Fibroblast of skin of left biceps (primary cell): ENCODE measurements around the gene PDE2A.

Experiments
- DNase-seq, 2 experiments: peaks; one replicate each; pipeline ENCODE4 v3.0.0-alpha.2; 2013; ENCODE audit warnings: low read depth in 2 of 2

PDE2A gene

GRCh38 chr11:72684236-72684912 lies 10.2 kb upstream of the PDE2A start:
- no peak for DNase-seq

GRCh38 chr11:72683782-72684200 lies 9.6 kb upstream of the PDE2A start:
- DNase-seq: no peak

- no peak for DNase-seq
These were observed 8.6 kb upstream of the PDE2A start for GRCh38 chr11:72682858-72683243.

GRCh38 chr11:72682238-72682857 lies 8.1 kb upstream of the PDE2A start:
- no peak for DNase-seq

- no peak for DNase-seq
These were observed 7.3 kb upstream of the PDE2A start for GRCh38 chr11:72681226-72682153.

GRCh38 chr11:72680624-72681158 lies 6.5 kb upstream of the PDE2A start:
- DNase-seq: no peak

- DNase-seq: no peak
These were observed 5.6 kb upstream of the PDE2A start for GRCh38 chr11:72679869-72680268.

GRCh38 chr11:72678524-72678923 lies 4.3 kb upstream of the PDE2A start:
- DNase-seq: no peak

GRCh38 chr11:72676861-72677341 lies 2.7 kb upstream of the PDE2A start:
- no peak for DNase-seq

- no peak for DNase-seq
These were observed 999 bp upstream of the PDE2A start for GRCh38 chr11:72675221-72675620.

- DNase-seq: no peak
These were observed 809 bp downstream of the PDE2A start for GRCh38 chr11:72673284-72673942.

GRCh38 chr11:72672597-72673238 lies 1.5 kb downstream of the PDE2A start:
- no peak for DNase-seq

- DNase-seq: no peak
These were observed 2.8 kb downstream of the PDE2A start for GRCh38 chr11:72671152-72672099.

- DNase-seq: no peak
These were observed 4.2 kb downstream of the PDE2A start for GRCh38 chr11:72670041-72670440.

- no peak for DNase-seq
These were observed 4.7 kb downstream of the PDE2A start for GRCh38 chr11:72669527-72669926.

- no peak for DNase-seq
These were observed 5.4 kb downstream of the PDE2A start for GRCh38 chr11:72668629-72669347.

GRCh38 chr11:72665911-72666472 lies 8.2 kb downstream of the PDE2A start:
- DNase-seq: no peak

- DNase-seq: no peak
These were observed 12.2 kb downstream of the PDE2A start for GRCh38 chr11:72662036-72662435.

- no peak for DNase-seq
These were observed 12.7 kb downstream of the PDE2A start for GRCh38 chr11:72661486-72661885.
